HEK293 (cell line): Measurements from ENCODE around the gene HNRNPC.
A peak's percentile ranks its signal among the peaks of the same experiment; 100 is the strongest.

Experiments used
- CTCF ChIA-PET: fragments of 350-600 bp; formaldehyde crosslinking; extraction: SDS; loops from one replicate; lab custom pipeline; 2021; ENCODE audit warnings: antibody characterized with exemption; lab: Yijun Ruan, JAX
- POLR2A ChIA-PET: fragments of 300-600 bp; formaldehyde crosslinking; extraction: SDS; loops from one replicate; lab custom pipeline; 2020; ENCODE audit warnings: antibody characterized with exemption, inconsistent platforms; lab: Yijun Ruan, JAX
- H3K27ac ChIP-seq: fragments of 200-500 bp; sonication (Bioruptor generic); 2 replicates; pipeline ENCODE4 v1.5.1; 2014; ENCODE audit warnings: low read depth, low read length, control low read depth, inconsistent platforms; ENCODE audit errors: extremely low read depth
- H3K36me3 ChIP-seq, 2 experiments: fragments of 200-500 bp in 1 of 2; sonication (Bioruptor generic) in 1 of 2; 1 replicate in 1 of 2; 2 replicates in 1 of 2; pipeline ENCODE4 v1.5.1; 2014 to 2017; ENCODE audit warnings: inconsistent platforms in 2 of 2, low read length in 2 of 2; ENCODE audit not compliant: control insufficient read depth in 2 of 2, insufficient read depth in 1 of 2
- H3K4me1 ChIP-seq: fragments of 200-500 bp; sonication (Bioruptor generic); 2 replicates; pipeline ENCODE4 v1.5.1; 2014; ENCODE audit warnings: mild to moderate bottlenecking, low read length, inconsistent platforms; ENCODE audit not compliant: control insufficient read depth, insufficient read depth
- H3K4me3 ChIP-seq: 2 replicates; pipeline ENCODE4 v1.5.1; 2011; ENCODE audit warnings: low read depth, mild to moderate bottlenecking, control low read depth, low read length, moderate library complexity
- H3K9me3 ChIP-seq: fragments of 200-500 bp; sonication (Bioruptor generic); 2 replicates; pipeline ENCODE4 v1.5.1; 2014; ENCODE audit warnings: low read depth, low read length, inconsistent platforms; ENCODE audit not compliant: control insufficient read depth, insufficient read depth
- IKZF3 ChIP-seq: fragments of 450-650 bp; IDR thresholded peaks from 2 replicates; pipeline ENCODE4 v1.5.0; 2018; ENCODE audit warnings: missing biosample characterization, mild to moderate bottlenecking, missing genetic modification characterization, moderate library complexity
- KLF10 ChIP-seq: fragments of 450-650 bp; IDR thresholded peaks from 2 replicates; pipeline ENCODE4 v1.5.1; 2018; ENCODE audit warnings: missing biosample characterization, mild to moderate bottlenecking, missing genetic modification characterization
- OSR2 ChIP-seq: fragments of 450-650 bp; formaldehyde crosslinking; IDR thresholded peaks from 2 replicates; pipeline ENCODE4 v1.5.1; 2016; ENCODE audit warnings: missing biosample characterization, missing genetic modification characterization
- PRDM1 ChIP-seq: fragments of 450-650 bp; formaldehyde crosslinking; IDR thresholded peaks from 2 replicates; pipeline ENCODE4; 2016; ENCODE audit warnings: missing biosample characterization, missing genetic modification characterization
- PRDM4 ChIP-seq: fragments of 450-650 bp; formaldehyde crosslinking; IDR thresholded peaks from 2 replicates; pipeline ENCODE4 v1.5.1; 2017; ENCODE audit warnings: missing biosample characterization, missing genetic modification characterization
- SCRT1 ChIP-seq: fragments of 450-650 bp; formaldehyde crosslinking; IDR thresholded peaks from 2 replicates; pipeline ENCODE4 v1.5.1; 2016; ENCODE audit warnings: missing biosample characterization, missing genetic modification characterization, borderline replicate concordance
- ZNF2 ChIP-seq: fragments of 450-650 bp; formaldehyde crosslinking; IDR thresholded peaks from 2 replicates; pipeline ENCODE4 v1.5.1; 2016; ENCODE audit warnings: missing biosample characterization, missing genetic modification characterization
- ZNF335 ChIP-seq: fragments of 450-650 bp; formaldehyde crosslinking; conservative IDR thresholded peaks from 2 replicates; pipeline ENCODE4 v1.5.1; 2016; ENCODE audit warnings: missing biosample characterization, missing genetic modification characterization
- ZNF350 ChIP-seq: fragments of 450-650 bp; formaldehyde crosslinking; IDR thresholded peaks from 2 replicates; pipeline ENCODE4 v1.5.0; 2017; ENCODE audit warnings: missing biosample characterization, mild to moderate bottlenecking, missing genetic modification characterization
- ZNF404 ChIP-seq: fragments of 450-650 bp; formaldehyde crosslinking; IDR thresholded peaks from 2 replicates; pipeline ENCODE4 v1.5.1; 2017; ENCODE audit warnings: missing biosample characterization, missing genetic modification characterization
- ZNF544 ChIP-seq: fragments of 450-650 bp; formaldehyde crosslinking; IDR thresholded peaks from 2 replicates; pipeline ENCODE4 v1.5.0; 2017; ENCODE audit warnings: missing biosample characterization, missing genetic modification characterization
- ZNF600 ChIP-seq: fragments of 450-650 bp; formaldehyde crosslinking; IDR thresholded peaks from 2 replicates; pipeline ENCODE4 v1.5.1; 2016; ENCODE audit warnings: missing biosample characterization, missing genetic modification characterization
- ZNF664 ChIP-seq: fragments of 450-650 bp; formaldehyde crosslinking; IDR thresholded peaks from 2 replicates; pipeline ENCODE4 v1.5.1; 2016; ENCODE audit warnings: missing biosample characterization, missing genetic modification characterization
- ZNF843 ChIP-seq: fragments of 450-650 bp; formaldehyde crosslinking; IDR thresholded peaks from 2 replicates; pipeline ENCODE4 v1.5.1; 2016; ENCODE audit warnings: missing biosample characterization, missing genetic modification characterization
- ZSCAN16 ChIP-seq: fragments of 450-650 bp; formaldehyde crosslinking; IDR thresholded peaks from 2 replicates; pipeline ENCODE4 v1.5.1; 2016; ENCODE audit warnings: missing biosample characterization, missing genetic modification characterization
- TF ChIP-seq, protein P1 (sequence below): fragments of 450-650 bp; formaldehyde crosslinking; IDR thresholded peaks from 2 replicates; pipeline ENCODE4 v1.5.1; 2017; ENCODE audit warnings: missing biosample characterization, missing genetic modification characterization
- TF ChIP-seq, protein P2 (sequence below): fragments of 450-650 bp; formaldehyde crosslinking; IDR thresholded peaks from 2 replicates; pipeline ENCODE4 v1.5.1; 2016; ENCODE audit warnings: missing biosample characterization, missing genetic modification characterization
- TF ChIP-seq, protein P3 (sequence below): fragments of 450-650 bp; formaldehyde crosslinking; IDR thresholded peaks from 2 replicates; pipeline ENCODE4 v1.5.1; 2016; ENCODE audit warnings: missing biosample characterization, missing genetic modification characterization

The HNRNPC gene

DNA sequence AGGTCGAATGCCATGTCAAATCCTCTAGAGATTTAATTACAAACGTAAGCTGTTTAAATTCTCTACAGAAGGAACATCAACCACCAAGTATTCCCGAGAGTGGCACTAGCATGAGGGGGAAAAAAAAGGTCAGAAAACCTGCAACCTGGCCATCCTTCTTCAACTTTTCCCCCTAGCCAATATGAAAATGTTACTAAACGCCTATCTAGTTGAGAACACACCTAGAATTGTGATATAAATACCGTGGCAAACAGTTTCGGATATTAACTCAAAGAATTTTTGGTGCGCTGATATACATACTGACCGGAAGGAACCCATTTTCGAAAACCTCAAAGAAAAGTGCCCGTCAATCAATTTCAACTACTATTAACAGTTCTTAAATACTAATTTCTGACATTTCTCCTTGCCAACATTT, 1.8 kb downstream of the HNRNPC start:
- Histone ChIP-seq H3K4me3 (peak overlapping the region; percentile 90), H3K36me3 (peaks cover 35 to 65% of the 10 kb centered on the region in 2 experiments)
- TF ChIP-seq ZNF2 (tag by site-specific recombination) (no peak), ZSCAN16 (tag by site-specific recombination) (no peak)
- TF ChIP-seq, protein P1, sequence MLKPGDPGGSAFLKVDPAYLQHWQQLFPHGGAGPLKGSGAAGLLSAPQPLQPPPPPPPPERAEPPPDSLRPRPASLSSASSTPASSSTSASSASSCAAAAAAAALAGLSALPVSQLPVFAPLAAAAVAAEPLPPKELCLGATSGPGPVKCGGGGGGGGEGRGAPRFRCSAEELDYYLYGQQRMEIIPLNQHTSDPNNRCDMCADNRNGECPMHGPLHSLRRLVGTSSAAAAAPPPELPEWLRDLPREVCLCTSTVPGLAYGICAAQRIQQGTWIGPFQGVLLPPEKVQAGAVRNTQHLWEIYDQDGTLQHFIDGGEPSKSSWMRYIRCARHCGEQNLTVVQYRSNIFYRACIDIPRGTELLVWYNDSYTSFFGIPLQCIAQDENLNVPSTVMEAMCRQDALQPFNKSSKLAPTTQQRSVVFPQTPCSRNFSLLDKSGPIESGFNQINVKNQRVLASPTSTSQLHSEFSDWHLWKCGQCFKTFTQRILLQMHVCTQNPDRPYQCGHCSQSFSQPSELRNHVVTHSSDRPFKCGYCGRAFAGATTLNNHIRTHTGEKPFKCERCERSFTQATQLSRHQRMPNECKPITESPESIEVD (tag by site-specific recombination): peak; percentile 50; the same call in 1 of the 2 replicates
- TF ChIP-seq, all 188 proteins: peak for 1
- Histone ChIP-seq H3K9me3 (no peaks in the 10 kb centered on the region), H3K4me1 (peaks cover 29% of the 10 kb centered on the region), H3K27ac (no peak overlapping the region)
- POLR2A ChIA-PET: interaction anchor here (2.9 kb wide), 1 partner anchor 10 kb away, joined by 13 read pairs; no protein-coding TSS in a partner anchor
- CTCF ChIA-PET: interaction anchor here (0.6 kb wide), 1 partner anchor 141 kb away, joined by 3 read pairs; no protein-coding TSS in a partner anchor

DNA sequence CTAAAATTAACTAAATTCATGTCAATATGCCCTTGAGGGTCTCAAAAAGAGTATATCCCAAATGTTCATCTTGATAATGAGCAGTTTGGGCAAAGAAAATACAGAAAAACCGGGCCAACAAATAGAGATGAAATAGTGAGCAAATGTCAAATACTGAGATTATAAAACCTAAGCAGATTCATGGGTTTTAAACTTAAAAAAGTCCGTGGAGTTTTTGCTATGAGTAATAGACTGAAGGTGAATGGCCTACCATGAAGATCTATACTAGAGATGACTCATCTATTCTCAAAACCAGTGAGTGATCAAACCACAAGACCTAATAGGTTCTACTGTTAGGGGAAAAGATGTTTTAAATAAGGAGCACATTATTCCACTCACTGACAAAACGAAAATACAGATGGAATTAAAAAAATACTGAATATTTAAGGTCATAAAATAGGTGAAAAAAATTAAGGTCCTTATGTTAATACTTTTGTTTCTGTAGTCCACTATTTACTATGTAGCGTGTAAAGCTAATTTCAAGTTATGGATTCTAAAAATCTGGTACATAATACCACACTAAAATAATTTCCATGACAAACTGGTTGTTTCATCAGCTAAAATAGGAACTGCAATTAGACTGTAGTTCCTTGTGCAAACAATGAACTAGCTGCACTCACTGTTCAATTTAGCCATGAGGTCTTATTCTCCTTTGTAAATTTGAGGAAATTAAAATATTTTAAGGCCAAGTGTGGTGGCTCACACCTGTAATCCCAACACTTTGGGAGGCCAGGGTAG, 5.0 kb downstream of the HNRNPC start:
- H3K9me3 ChIP-seq: no peaks in the 10 kb centered on the region
- TF ChIP-seq ZNF404 (tag by site-specific recombination) (no peak), ZNF350 (tag by site-specific recombination) (no peak), ZNF544 (no peak), OSR2 (tag by site-specific recombination) (peak; percentile 30; the same call in 1 of the 2 replicates), PRDM4 (tag by site-specific recombination) (no peak), PRDM1 (tag by site-specific recombination) (0 out of 2 replicates have a peak, but pooled peaks have one; percentile 14), SCRT1 (tag by site-specific recombination) (no peak), ZNF843 (tag by site-specific recombination) (no peak), ZNF664 (tag by site-specific recombination) (peak; percentile 74), KLF10 (tag by site-specific recombination) (no peak), ZNF600 (peak; percentile 78), ZNF335 (no peak), IKZF3 (tag by site-specific recombination) (no peak)
- TF ChIP-seq, protein P2, sequence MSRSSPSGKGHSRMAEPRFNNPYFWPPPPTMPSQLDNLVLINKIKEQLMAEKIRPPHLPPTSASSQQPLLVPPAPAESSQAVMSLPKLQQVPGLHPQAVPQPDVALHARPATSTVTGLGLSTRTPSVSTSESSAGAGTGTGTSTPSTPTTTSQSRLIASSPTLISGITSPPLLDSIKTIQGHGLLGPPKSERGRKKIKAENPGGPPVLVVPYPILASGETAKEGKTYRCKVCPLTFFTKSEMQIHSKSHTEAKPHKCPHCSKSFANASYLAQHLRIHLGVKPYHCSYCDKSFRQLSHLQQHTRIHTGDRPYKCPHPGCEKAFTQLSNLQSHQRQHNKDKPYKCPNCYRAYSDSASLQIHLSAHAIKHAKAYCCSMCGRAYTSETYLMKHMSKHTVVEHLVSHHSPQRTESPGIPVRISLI: 0 out of 2 replicates have a peak, but pooled peaks have one; percentile 37
- TF ChIP-seq, protein P3, sequence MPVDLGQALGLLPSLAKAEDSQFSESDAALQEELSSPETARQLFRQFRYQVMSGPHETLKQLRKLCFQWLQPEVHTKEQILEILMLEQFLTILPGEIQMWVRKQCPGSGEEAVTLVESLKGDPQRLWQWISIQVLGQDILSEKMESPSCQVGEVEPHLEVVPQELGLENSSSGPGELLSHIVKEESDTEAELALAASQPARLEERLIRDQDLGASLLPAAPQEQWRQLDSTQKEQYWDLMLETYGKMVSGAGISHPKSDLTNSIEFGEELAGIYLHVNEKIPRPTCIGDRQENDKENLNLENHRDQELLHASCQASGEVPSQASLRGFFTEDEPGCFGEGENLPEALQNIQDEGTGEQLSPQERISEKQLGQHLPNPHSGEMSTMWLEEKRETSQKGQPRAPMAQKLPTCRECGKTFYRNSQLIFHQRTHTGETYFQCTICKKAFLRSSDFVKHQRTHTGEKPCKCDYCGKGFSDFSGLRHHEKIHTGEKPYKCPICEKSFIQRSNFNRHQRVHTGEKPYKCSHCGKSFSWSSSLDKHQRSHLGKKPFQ (tag by site-specific recombination): no peak
- TF ChIP-seq, protein P1 (tag by site-specific recombination): peak; percentile 83
- TF ChIP-seq, all 188 proteins: peak for 6
- Histone ChIP-seq H3K36me3 (peaks cover 62 to 92% of the 10 kb centered on the region in 2 experiments), H3K4me3 (no peak overlapping the region), H3K4me1 (peaks cover 26% of the 10 kb centered on the region), H3K27ac (peak overlapping the region; percentile 21; the same call in 1 of the 2 replicates)
- ChIA-PET CTCF (interaction anchor here (0.7 kb wide), 1 partner anchor 161 kb away, joined by 4 read pairs; no protein-coding TSS in a partner anchor), POLR2A (interaction anchor here (1.6 to 1.9 kb wide), 2 partner anchors 8 to 10 kb away, joined by 9 to 11 read pairs; no protein-coding TSS in a partner anchor)
